Chondrocyte (in vitro differentiated cells): ENCODE results near the gene HECA. TPM values are rescaled to one million over a fixed set of nuclear protein-coding genes. Genes with fewer than 3 reads are reported as not detected.

ENCODE experiments used
- DNase-seq: peaks from one replicate; pipeline ENCODE4 v3.0.0; 2021; ENCODE audit warnings: mixed read lengths, low spot score
- H3K27ac Mint-ChIP-seq: one replicate; pipeline ENCODE4 v1.8.0; 2021; ENCODE audit warnings: mild to moderate bottlenecking, moderate library complexity, mixed read lengths; ENCODE audit not compliant: unreplicated experiment
- H3K27me3 Mint-ChIP-seq: 2 replicates; pipeline ENCODE4 v1.8.0; 2021; ENCODE audit warnings: low read depth, mixed read lengths
- H3K36me3 Mint-ChIP-seq: 2 replicates; pipeline ENCODE4 v1.8.0; 2021; ENCODE audit warnings: low read depth, mixed read lengths
- H3K4me1 Mint-ChIP-seq: 2 replicates; pipeline ENCODE4 v1.8.0; 2021; ENCODE audit warnings: low read depth, mild to moderate bottlenecking, mixed read lengths
- H3K4me3 Mint-ChIP-seq: one replicate; pipeline ENCODE4 v1.8.0; 2021; ENCODE audit warnings: mild to moderate bottlenecking, moderate library complexity, mixed read lengths; ENCODE audit not compliant: unreplicated experiment
- H3K9me3 Mint-ChIP-seq: 2 replicates; pipeline ENCODE4 v1.8.0; 2021; ENCODE audit warnings: low read depth, mixed read lengths
- CTCF ChIP-seq: fragments of 200-600 bp; sonication (generic); IDR thresholded peaks from 2 replicates; pipeline ENCODE4 v1.5.0; 2021; ENCODE audit warnings: antibody characterized with exemption, mild to moderate bottlenecking, moderate library complexity
- total RNA-seq: library from RNA; stranded (reverse); gene quantifications from 3 replicates; pipeline ENCODE4 v1.2.1, GENCODE V29; 2021

HECA gene
- total RNA-seq, 1 donor from 2014 or later, result 23.8 TPM

DNA sequence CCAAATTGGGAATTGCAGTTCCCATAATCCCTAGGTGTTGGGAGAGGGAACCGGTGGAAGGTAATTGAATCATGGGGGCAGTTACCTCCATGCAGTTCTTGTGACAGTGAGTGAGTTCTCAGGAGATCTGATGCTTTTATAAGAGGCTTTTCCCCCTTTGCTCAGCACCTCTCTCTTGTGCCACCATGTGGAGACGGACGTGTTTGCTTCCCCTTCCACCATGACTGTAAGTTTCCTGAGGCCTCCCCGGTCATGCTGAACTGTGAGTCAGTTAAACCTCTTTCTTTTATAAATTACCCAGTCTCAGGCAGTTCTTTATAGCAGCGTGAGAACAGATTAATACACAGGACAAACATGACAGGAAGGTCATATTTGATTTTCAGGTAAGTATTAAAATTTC lies 25.3 kb upstream of the HECA start:
- H3K4me3 Mint-ChIP-seq, result no peak overlapping the region
- no peak for DNase-seq
- H3K27ac Mint-ChIP-seq, result no peak overlapping the region
- H3K4me1 Mint-ChIP-seq, result peaks cover 8% of the 10 kb centered on the region
- TF ChIP-seq CTCF, result peak; percentile 59
- H3K9me3 Mint-ChIP-seq, result no peaks in the 10 kb centered on the region
- no peaks in the 10 kb centered on the region for H3K36me3 Mint-ChIP-seq
- H3K27me3 Mint-ChIP-seq, result no peaks in the 10 kb centered on the region

GRCh38 chr6:139112146-139112545 lies 22.7 kb upstream of the HECA start:
- DNase-seq, result no peak
- H3K4me1 Mint-ChIP-seq, result peaks cover 12% of the 10 kb centered on the region

DNA sequence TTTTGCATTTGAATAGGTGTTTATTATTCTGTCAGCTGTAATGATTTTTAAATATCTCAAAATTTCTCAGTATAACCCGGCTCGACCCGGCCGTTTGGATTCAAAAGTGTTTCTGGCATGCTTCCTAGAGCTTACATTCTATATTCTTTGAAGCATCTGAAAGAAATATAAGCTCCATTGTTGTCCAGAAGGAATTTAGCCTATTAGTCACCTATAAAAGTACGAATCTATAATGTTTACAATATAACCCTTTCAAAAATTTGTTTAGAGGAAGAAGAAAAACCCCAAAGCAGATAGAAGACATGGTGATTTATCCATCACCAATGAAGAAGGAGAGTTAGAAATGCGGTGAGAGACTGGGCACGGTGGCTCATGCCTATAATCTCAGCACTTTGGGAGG lies 22.3 kb upstream of the HECA start:
- Mint-ChIP-seq H3K27me3 (no peaks in the 10 kb centered on the region), H3K36me3 (no peaks in the 10 kb centered on the region), H3K9me3 (no peaks in the 10 kb centered on the region), H3K4me1 (peaks cover 12% of the 10 kb centered on the region), H3K4me3 (no peak overlapping the region), H3K27ac (no peak overlapping the region)
- TF ChIP-seq CTCF, result no peak
- DNase-seq, result no peak

More at GRCh38 chr6:139112146-139112545, 22.7 kb upstream of the HECA start:
- no peak for TF ChIP-seq CTCF
- H3K4me3 Mint-ChIP-seq, result no peak overlapping the region
- H3K36me3 Mint-ChIP-seq, result no peaks in the 10 kb centered on the region
- no peak overlapping the region for H3K27ac Mint-ChIP-seq
- H3K27me3 Mint-ChIP-seq, result no peaks in the 10 kb centered on the region
- no peaks in the 10 kb centered on the region for H3K9me3 Mint-ChIP-seq

- H3K27ac Mint-ChIP-seq, result no peak overlapping the region
- H3K9me3 Mint-ChIP-seq, result peaks cover 4% of the 10 kb centered on the region
- TF ChIP-seq CTCF, result no peak
- peaks cover 3% of the 10 kb centered on the region for H3K36me3 Mint-ChIP-seq
- H3K4me1 Mint-ChIP-seq, result peaks cover 12% of the 10 kb centered on the region
- no peak for DNase-seq
- H3K4me3 Mint-ChIP-seq, result no peak overlapping the region
- no peaks in the 10 kb centered on the region for H3K27me3 Mint-ChIP-seq
Observed at GRCh38 chr6:139114746-139115145, 20.1 kb upstream of the HECA start.

GRCh38 chr6:139115989-139116758 lies 18.7 kb upstream of the HECA start:
- no peak overlapping the region for H3K4me3 Mint-ChIP-seq
- no peak for TF ChIP-seq CTCF
- peaks cover 12% of the 10 kb centered on the region for H3K4me1 Mint-ChIP-seq
- no peak overlapping the region for H3K27ac Mint-ChIP-seq
- DNase-seq, result no peak
- H3K36me3 Mint-ChIP-seq, result peaks cover 5% of the 10 kb centered on the region
- no peaks in the 10 kb centered on the region for H3K27me3 Mint-ChIP-seq
- H3K9me3 Mint-ChIP-seq, result peaks cover 14% of the 10 kb centered on the region
